LNCAP (cell line): ENCODE results near the gene PDCD6IP.
A peak's percentile ranks its signal among the peaks of the same experiment; 100 is the strongest.

Experiments
- CTCF ChIP-seq: fragments of 450-650 bp; IDR thresholded peaks from 2 replicates; pipeline ENCODE4 v1.5.1; 2017; ENCODE audit warnings: mild to moderate bottlenecking

Gene PDCD6IP

GRCh38 chr3:33874815-33875214 lies 76.4 kb downstream of the PDCD6IP start:
- no peak for TF ChIP-seq CTCF

GRCh38 chr3:33875680-33876079 lies 77.2 kb downstream of the PDCD6IP start:
- no peak for TF ChIP-seq CTCF

GRCh38 chr3:33877187-33877586 lies 78.8 kb downstream of the PDCD6IP start:
- TF ChIP-seq CTCF: no peak

GRCh38 chr3:33879540-33879939 lies 81.1 kb downstream of the PDCD6IP start:
- no peak for TF ChIP-seq CTCF

- no peak for TF ChIP-seq CTCF
These were observed 83.0 kb downstream of the PDCD6IP start for GRCh38 chr3:33881156-33882064.

GRCh38 chr3:33882296-33882695 lies 83.9 kb downstream of the PDCD6IP start:
- no peak for TF ChIP-seq CTCF

GRCh38 chr3:33883538-33883950 lies 85.1 kb downstream of the PDCD6IP start:
- TF ChIP-seq CTCF: peak; percentile 83
